Daoy (cell line): ENCODE data around the gene MCM3AP. TPM values are rescaled to one million over a fixed set of nuclear protein-coding genes. Genes with fewer than 3 reads are reported as not detected.
A peak's percentile ranks its signal among the peaks of the same experiment; 100 is the strongest.
"Not testable (repeated sequence)": the region's sequence is repeated elsewhere in the genome, so short reads cannot be mapped to it uniquely, and the experiment has no call there.

Experiments
- DNase-seq: peaks from one replicate; pipeline ENCODE4 v3.0.0-alpha.2; 2015; ENCODE audit warnings: low read depth
- total RNA-seq: library from RNA; depleted of rRNA; stranded (reverse); fragments of >200 nt; shearing (Covaris generic); gene quantifications from 2 replicates; pipeline ENCODE4 v1.2.3, GENCODE V29; 2014

The MCM3AP gene
- total RNA-seq, 1 experiment from 2014 or later: 100.0 TPM

- no peak for DNase-seq
Observed at GRCh38 chr21:46205166-46205565, 80.2 kb downstream of the MCM3AP start.

- no peak for DNase-seq
Observed at GRCh38 chr21:46203203-46203600, 82.2 kb downstream of the MCM3AP start.

GRCh38 chr21:46202592-46203202, 82.7 kb downstream of the MCM3AP start:
- DNase-seq: no peak

GRCh38 chr21:46200877-46201803, 84.3 kb downstream of the MCM3AP start:
- DNase-seq: not testable (repeated sequence)

- no peak for DNase-seq
Observed at GRCh38 chr21:46199436-46200373, 85.7 kb downstream of the MCM3AP start.

- DNase-seq: no peak
Observed at GRCh38 chr21:46196733-46197132, 88.7 kb downstream of the MCM3AP start.

GRCh38 chr21:46195595-46196195, 89.7 kb downstream of the MCM3AP start:
- DNase-seq: no peak

- DNase-seq: no peak
Observed at GRCh38 chr21:46194374-46195334, 90.8 kb downstream of the MCM3AP start.

GRCh38 chr21:46193829-46194373, 91.5 kb downstream of the MCM3AP start:
- DNase-seq: no peak

GRCh38 chr21:46191686-46192575, 93.5 kb downstream of the MCM3AP start:
- DNase-seq: no peak

- peak; percentile 83 for DNase-seq
Observed at GRCh38 chr21:46191257-46191685, 94.1 kb downstream of the MCM3AP start.

- no peak for DNase-seq
Observed at GRCh38 chr21:46190491-46191131, 94.8 kb downstream of the MCM3AP start.

GRCh38 chr21:46189959-46190490, 95.4 kb downstream of the MCM3AP start:
- no peak for DNase-seq

GRCh38 chr21:46189213-46189958, 96.0 kb downstream of the MCM3AP start:
- DNase-seq: peak; percentile 73

- DNase-seq: peak; percentile 86
Observed at GRCh38 chr21:46188226-46189212, 96.9 kb downstream of the MCM3AP start.

GRCh38 chr21:46187814-46188213, 97.6 kb downstream of the MCM3AP start:
- no peak for DNase-seq
